Fibroblast of upper back skin (primary cell): ENCODE results near the gene FGF19.
A peak's percentile ranks its signal among the peaks of the same experiment; 100 is the strongest.

Experiments
- DNase-seq: peaks from one replicate; pipeline ENCODE4 v3.0.0-alpha.2; 2013

The FGF19 gene, protein sequence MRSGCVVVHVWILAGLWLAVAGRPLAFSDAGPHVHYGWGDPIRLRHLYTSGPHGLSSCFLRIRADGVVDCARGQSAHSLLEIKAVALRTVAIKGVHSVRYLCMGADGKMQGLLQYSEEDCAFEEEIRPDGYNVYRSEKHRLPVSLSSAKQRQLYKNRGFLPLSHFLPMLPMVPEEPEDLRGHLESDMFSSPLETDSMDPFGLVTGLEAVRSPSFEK

DNA sequence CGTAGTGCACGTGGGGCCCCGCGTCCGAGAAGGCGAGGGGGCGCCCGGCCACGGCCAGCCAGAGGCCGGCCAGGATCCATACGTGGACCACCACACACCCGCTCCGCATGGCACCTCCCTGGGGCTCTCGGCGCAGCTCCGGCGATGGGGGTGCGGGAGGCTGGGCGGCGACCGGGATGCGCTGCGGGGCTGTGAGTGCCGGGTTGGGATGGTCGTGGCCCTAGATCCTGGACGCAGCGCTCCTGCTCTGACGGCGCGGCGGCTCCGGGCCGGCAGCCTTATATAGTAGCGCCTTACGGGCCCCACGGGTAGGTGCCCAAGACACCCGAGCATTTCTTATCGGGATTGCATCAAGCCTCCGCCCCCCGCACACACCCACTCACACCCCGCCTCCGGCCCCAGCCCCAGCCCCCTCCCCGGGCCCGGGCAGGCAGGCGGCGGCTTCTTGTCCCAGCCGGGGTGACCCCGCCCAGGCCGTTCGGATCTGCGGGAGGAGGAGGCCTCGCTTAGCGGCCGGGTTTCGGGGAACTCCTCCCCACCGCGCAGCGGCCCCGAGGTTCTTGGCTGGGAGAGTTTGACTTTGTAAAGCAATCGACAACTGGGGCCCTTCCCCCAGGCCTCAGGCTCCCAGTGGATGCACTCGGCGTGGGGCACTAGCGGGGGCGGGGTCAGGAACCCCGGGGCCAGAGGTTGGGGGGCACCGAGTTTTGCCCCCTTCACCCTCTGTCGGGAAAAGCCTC lies at the start of gene FGF19:
Gene FGF19, minus strand, starts transcription at position 255 of the 740 bp plus-strand sequence. Its CDS starts 146 bp downstream, at position 109.
- no peak for DNase-seq

DNA sequence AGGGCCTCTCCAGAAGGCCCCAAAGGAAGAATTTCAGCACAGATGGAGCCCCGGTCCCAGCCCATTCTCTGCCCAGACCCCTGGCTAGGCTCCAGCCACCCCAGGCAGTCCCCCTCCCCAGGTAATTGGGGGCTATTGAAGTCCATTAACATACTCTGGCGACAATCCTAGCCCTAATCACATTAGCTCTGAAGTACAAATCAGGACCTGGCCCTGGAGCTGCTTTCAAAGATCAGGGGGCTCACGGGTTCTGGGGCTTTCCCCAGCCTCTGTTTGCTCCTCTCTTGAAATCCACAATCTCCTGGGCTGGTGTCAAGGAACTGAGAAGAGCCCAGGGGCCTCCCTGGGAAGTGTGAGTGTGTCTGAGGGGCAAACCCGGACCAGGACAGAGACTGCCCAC lies 49.1 kb upstream of the FGF19 start:
- no peak for DNase-seq

DNA sequence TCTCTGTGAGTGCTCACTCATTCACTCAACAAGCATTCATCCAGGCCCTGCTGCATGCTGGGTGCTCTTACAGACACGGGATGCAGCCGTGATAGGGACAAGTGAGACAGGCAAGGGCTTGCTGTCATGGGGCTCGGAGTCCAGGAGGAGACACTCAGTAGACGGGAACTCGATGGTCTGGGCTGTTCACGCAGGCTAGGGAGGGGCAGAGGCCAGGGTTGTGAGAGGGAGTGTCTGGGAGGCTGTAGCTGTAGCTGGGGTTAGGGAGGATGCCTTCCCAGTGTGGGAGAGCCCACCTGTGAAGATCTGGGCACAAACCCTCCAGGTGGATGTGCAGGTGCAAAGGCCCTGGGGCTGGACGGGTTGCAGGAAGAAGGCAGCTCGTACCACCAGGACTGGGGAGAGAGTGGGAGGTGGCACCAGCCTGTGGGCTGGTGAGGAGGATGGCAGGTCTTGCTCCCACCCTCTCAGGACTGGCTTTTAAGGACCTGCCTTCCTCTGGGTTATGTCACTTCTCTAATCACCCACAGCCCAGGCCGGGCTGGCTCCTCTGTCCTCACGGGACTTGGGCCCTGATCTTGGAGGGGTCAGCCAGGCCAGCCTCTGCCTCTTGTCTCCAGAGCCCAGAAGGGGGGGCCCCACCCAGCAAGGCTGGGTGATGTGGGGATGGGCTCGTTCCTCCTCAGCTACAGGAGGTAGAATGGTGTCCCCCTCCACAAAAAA lies 47.2 kb upstream of the FGF19 start:
- DNase-seq = no peak

DNA sequence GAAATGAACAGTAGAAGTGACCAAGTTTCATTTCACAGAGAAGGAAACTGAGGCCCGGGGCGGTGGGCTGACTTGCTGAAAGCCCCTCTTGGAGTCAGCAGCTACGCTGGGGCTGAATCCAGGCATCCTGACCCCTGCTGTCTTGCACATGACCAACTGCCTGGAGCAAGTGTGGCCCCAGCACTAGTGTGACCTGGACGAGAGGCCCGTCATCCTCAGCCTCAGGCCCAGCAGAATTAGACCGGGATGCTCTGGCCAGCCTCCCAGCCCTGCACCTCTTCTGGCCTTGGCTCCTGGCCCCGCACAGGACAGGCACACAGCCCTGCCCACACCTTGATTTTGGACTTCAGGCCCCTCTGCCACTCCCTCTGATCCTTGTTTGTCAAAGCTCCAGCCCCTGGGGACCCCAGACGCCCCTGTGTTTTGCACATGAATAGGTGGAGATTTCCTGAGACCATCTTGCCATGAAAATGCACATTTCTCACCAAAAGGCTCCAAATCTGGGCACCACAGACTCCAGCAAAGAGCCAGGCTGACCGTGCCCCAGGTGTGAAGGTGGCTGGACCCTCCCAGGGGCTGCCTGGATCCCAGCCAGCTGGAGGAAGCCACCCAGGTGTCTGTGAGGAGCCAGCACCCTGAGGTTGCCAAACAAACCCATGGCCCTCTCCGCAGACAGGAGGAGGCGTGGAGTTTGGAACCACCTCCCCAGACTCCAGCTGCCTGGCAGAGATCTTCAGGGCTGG lies 46.5 kb upstream of the FGF19 start:
- no peak for DNase-seq

DNA sequence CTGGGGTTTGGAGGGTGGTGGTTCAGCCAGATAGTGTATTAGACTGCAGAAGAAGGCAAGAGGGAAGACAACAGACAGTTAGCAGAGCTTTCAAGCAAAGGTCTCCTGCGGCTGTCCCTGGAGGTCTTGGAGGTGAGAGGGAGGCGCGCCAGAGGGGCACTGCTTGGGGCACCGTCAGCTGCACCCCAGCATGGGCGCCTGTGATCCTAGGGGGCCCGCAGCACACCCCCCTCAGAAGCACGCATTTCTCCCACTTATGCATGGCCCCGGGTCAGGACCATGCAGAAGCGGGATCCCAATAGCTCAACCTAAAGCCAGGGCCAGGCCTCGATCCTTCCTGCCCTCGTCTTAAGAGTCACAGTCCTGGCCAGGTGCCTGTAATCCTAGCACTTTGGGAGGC lies 44.8 kb upstream of the FGF19 start:
- no peak for DNase-seq

DNA sequence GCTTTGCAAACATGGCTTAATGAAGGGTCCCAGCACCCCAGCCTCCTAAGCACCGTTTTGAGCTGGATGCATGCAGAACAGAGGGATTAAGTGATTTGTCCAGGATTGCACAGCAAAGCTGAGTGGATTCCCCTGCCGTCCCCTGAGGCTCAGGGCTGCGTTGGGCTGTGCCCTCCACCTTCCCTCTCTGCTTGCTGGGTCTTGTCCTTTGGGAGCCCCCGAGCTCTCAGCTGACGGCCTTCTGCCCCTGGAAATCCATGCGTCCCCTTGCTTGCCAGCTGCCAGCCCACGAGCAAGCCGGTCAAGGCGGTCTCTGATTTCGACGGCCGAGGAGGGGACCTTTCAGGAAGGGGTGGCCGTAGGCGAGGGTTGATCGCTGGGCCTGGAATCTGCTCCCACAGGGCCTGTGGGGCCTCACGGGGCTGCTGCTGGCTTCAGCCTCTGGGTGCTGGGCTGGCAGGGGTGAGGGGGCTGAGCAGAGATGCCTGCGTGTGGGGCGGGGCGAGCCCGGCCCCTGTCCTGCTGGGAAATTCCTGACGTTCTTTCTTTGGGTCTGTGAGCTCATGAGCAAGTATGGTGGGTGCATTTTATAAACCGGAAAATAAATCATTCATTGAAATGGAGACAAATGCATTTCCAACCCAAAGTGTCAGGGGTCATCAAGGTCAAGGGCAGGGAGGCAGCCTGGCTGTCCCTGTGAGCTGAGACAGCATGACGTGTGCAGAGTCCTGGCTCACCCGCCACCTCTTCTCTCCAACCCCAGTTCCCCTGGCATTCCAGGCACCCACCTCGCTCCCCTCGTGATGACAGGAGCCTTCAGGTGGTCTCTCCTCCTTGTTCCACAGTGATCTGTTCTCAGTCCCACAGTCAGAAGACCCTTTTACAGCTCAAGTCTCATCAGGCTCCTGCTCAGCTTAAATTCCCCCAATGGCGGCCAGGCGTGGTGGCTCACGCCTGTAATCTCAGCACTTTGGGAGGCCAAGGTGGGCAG lies 43.2 kb upstream of the FGF19 start:
- peak; percentile 44 for DNase-seq

DNA sequence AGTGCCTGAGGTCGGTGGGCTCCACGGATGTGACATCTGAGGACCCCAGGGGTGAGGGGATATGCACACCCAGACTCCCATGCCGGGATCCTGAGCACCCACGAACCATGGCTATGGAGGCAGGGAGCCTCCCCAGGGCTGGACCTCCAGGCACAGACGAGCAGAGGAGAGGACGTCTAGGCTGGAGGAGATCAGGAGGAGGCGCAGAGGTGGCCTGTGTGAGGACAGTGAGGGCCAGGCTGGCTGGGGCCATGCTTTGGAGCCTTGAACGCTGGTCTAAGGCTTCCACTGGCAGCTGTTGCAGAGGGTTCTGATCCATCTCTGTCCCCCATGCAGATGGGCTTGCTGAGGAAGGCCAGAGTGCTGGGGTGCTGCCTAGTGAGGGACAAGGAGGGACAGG lies 42.3 kb upstream of the FGF19 start:
- no peak for DNase-seq

DNA sequence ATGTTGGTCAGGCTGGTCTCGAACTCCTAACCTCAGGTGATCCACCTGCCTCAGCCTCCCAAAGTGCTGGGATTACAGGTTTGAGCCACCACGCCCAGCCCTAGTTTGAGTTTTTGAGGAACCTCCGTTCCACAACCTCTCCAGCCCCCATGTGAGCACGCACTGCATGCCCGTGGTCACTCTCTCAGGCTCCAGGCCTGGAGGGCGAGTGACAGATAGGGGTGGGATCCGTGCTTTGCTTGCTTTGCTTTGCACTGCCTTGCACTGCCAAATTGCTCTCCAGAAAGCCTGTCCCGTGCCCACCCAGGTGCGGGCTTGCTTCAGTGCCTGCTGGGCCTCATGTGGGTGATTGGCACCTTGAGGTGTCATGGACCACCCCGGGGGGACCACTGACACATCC lies 41.4 kb upstream of the FGF19 start:
- no peak for DNase-seq

DNA sequence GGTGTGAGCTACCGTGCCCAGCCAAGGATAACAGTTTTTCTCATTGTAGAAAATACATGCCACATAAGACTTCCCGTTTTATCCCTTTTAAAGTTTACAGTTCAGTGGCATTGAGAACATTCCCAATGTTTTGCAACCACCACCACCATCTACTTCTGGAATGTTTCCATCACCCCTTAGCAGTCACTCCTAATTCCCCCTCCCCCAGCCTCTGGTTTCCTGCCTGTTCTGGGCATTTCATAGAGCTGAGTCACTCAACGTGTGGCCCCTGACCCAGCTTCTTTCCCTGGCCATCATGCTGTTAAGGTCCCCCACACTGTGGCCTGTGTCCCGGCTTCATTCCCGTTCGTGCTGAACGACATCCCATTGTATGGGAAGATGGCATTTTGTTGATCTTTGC lies 40.6 kb upstream of the FGF19 start:
- peak; percentile 86 for DNase-seq

DNA sequence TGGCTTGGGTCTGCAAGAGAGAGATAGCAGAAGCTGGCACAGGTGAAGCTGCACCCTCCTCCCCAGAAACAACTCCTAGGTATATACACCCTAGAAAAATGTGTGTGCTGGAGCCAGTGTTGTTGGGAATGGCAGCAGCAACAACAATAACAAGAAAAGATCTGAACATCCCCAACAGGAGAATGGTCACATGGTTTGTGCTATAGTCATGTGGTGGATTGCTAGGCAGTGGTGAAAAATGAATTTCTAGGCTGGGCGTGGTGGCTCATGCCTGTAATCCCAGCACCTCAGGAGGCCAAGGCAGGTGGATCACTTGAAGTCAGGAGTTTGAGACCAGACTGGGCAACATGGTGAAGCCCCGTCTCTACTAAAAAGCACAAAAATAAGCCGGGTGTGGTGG lies 31.0 kb upstream of the FGF19 start:
- DNase-seq = no peak

DNA sequence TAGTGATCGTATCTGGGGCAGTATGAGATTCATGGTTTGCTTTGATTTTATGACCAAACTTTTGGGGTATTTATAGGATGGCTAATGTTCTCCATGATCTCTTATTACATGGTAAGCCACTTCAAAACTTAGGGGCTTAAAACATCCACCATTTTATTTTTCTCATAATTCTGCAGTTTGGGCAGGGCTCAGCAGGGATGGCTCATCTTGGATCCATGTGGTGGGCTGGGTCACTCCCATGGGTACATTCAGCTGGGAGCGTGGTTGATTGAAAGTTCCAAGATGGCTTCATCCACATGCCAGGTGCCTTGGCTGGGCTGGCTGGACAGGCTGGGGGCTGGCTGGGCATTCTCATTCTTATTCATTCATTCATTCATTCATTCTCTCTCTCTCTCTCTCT lies 30.5 kb upstream of the FGF19 start:
- no peak for DNase-seq

DNA sequence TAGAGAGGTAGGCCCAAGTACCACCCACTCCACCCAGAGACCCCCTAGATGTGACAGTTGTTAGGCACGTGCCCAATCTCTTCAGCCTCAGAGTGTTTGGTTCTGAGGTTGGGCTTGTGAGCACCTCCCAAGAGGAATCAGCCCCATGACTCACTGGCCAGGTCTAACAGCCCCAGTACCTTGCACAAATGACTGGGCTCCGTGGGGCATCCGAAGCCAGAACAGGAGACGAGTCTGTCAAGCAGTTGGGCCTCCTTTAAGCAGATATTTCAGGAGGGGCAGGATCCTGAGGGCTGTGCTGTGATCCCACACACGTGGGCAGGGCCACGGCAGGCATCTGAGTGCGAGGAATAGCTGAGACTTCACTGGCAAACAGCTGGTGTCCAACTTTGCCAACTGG lies 29.1 kb upstream of the FGF19 start:
- DNase-seq = no peak

DNA sequence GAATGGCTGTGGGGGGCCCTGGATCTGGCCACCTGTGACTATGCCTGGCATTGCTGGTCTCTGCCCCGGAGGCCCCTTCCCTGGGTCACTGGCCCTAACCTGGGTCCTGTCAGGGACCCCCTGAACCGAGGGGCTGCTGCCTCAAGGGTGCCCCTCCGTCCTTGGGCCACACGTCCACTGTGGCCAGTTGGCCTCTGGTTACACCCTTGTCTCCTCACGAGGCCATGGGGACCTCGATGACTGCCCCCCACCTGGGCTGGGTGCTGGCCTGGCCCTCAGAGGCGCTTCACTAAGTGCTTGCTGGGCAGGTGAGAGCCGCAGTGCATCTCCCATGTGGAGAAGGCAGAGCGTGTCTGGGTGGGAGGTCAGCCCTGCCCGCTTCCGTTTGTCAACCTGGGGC lies 27.3 kb upstream of the FGF19 start:
- DNase-seq = no peak

DNA sequence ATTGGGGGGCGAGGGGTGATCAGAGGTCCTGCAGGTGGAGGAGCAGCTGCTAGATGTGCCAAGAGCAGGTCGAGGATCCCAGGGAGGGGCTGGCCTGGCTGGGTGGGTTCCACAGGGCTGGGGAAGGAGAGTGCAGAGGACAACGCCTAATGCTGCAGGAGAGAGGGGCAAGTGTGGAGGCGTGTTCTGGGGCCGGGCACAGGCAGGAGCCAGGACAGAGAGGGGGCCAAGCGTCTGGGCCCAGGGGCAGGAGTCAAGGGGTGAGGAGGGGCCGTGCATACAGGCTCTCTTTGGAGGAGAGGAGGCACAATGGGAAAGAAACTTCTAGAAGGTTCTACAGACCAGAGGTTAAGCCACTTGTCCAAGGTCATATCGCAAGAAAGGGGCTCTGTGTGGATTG lies 26.7 kb upstream of the FGF19 start:
- no peak for DNase-seq

DNA sequence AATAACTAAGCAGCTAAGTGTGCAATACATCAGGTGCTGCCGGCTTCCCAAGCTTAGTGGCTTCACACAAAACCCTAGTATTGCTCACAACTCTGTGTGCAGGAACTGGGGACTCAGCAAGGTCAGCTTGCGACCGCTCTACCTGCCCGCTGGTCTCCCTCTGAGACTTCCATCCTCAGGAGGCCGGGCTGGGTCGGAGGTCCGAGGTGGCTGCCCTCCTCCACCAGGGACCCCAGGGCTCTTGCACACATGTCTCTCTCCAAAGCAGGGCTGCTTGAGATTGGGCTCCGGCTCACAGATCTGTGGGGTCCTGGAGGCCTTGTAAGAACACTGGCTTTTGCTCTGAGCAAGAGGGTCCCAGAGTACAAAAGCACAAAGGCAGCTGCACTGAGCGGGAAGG lies 25.4 kb upstream of the FGF19 start:
- DNase-seq = no peak

DNA sequence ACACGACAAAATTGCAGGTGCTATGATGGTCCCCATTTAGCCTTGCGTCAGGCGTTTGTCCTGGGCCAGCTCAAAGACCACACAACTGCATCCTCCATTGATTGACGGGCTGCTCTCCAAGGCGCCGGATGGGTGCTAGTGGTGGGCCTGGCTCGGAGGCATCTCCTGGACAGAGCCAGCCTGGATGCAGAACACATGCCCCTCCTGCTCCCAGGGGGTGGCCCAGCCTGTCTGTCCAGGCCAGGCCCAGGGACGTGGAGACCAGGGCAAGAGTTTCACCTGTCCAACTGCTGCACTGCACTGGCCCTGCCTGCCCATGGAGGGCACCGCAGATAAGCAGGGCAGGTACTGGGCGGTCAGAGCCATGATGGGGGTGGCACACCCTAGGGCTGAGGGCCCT lies 23.4 kb upstream of the FGF19 start:
- DNase-seq = no peak

DNA sequence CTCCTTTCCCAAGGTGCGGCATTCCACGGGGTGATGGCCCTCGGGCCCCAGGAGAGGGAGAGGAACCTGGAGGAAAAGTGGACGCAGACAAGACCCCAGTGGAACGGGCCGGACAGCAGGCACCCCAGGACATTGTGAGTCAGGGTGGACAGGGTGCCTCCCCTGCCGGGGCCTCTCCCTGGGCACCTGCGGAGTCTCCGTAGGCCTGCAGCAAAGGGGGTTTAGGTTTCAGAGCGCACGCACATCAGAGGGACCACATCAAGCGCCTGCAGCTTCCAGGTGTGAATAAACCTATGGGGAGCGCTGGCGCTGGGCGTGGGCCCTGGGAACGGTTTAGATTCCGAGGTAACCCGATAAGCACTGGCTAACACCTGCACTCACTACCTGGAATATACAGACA lies 22.7 kb upstream of the FGF19 start:
- no peak for DNase-seq

DNA sequence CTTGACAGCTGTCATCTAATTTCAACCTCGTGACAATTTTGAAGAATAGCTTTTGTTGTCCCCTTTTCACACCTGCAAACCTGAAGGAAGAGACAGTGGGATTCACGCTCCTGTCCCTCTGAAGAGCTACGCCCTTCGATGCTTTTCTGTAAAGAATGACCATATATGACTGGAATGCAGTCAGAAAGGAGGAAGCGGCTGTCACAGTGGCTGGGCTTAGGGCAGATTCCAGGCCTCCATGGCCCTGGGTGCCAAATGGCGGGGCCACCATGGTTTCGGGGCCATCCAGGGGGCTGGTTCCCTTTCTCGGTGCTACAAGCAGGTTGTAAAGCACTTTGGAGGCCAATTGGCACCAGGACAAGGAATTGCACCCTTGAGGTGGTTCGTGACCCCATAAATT lies 22.2 kb upstream of the FGF19 start:
- DNase-seq = no peak

DNA sequence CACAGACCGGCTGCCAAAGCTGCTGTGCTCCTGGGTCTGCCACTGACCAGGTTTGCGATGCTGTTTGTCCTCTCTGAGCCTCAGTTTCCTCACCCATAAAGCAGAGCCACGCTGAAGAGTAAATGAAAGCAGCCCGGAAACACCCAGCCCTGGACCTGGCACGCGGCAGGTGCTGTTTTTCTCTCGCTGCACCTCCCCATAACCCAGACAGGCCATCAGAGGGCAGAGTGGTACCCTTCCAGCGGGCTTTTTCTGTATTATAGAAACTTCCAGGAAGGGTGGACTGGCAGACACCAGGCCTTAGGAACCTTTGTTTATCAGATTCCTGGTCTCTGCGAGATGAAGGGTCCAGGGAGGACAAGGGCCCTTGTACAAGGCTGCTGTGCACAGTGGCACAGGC lies 17.9 kb upstream of the FGF19 start:
- DNase-seq = no peak

DNA sequence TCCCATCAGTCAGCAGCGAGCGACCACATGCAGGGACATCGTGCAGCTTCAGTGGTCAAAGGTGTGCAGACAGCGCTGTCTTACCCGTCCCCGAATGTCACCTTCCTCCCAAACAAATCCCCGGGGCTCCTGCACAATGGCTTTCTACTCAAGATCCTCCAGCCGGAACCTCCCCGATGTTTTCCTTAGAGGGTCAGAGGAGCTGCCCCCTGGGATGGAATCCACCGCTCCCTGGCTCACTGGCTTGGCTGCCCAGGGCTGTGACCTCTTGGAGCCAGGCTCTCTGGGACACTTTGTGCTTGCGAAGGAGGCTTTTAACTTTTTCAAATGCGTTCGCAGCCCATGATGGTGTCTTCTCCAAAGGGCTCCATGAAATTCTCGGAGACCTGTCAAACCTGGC lies 17.3 kb upstream of the FGF19 start:
- DNase-seq = no peak

DNA sequence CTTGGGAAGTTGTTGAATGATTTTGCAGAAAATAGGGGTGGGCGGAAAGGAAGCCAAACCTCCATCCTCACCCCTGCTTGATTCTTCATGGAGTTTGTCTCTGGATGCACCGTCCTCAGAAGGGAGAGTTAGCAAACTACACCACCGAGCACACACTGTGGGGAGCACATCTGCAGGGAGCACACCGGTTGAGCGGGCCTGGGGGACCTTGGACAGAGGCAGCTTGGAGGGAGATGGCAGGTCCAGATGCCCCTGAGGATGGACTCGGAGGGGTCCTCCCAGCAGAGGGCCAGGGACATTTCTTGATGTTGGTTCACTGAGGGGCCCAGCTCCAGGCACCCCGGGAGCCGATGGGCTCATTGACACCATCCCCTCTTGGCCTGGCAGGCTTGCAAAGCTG lies 15.1 kb upstream of the FGF19 start:
- DNase-seq = no peak

DNA sequence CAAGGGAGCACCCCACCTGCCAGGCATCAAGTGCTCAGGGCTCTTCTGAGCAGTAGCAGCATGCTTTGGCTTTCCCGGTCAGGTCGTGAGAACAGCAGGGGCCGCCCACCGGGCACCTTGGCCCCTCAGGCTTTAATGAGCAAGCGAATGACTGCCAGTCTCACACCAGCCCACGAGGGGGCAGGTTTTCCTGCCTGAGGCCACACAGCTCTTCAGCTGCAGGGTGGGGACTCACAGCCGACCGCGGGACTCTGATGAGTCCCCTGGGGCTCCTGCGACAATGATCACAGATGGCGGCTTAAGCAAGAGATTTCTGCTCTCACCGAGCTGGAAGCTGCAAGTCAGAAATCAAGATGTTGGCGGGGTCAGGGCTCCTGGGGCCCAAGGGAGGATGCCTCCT lies 14.3 kb upstream of the FGF19 start:
- peak; percentile 16 for DNase-seq
